Trophoblast cell (in vitro differentiated cells and primary cell): ENCODE results near the gene KCNK5.

Experiments used
- DNase-seq, 2 donors: peaks; one replicate each; pipeline ENCODE4 v3.0.0-alpha.2; 2016
- H2AFZ ChIP-seq: 2 replicates; pipeline ENCODE4 v1.6.1; 2013; ENCODE audit warnings: low read length, moderate library complexity, mild to moderate bottlenecking; ENCODE audit not compliant: insufficient read depth, poor library complexity
- H2AK5ac ChIP-seq: 2 replicates; pipeline ENCODE4 v1.6.1; 2013; ENCODE audit warnings: mild to moderate bottlenecking, low read length
- H2BK120ac ChIP-seq: 2 replicates; pipeline ENCODE4 v1.6.1; 2013; ENCODE audit warnings: low read length, mild to moderate bottlenecking, moderate library complexity; ENCODE audit not compliant: insufficient read depth, poor library complexity
- H2BK12ac ChIP-seq: 2 replicates; pipeline ENCODE4 v1.6.1; 2013; ENCODE audit warnings: mild to moderate bottlenecking, low read length, moderate library complexity
- H2BK5ac ChIP-seq: 2 replicates; pipeline ENCODE4 v1.6.1; 2013; ENCODE audit warnings: low read length, low read depth, moderate library complexity, mild to moderate bottlenecking; ENCODE audit not compliant: poor library complexity
- H3K14ac ChIP-seq: 2 replicates; pipeline ENCODE4 v1.6.1; 2013; ENCODE audit warnings: mild to moderate bottlenecking, low read length
- H3K18ac ChIP-seq: 2 replicates; pipeline ENCODE4 v1.6.1; 2013; ENCODE audit warnings: mild to moderate bottlenecking, low read length
- H3K23ac ChIP-seq: 2 replicates; pipeline ENCODE4 v1.6.1; 2013; ENCODE audit warnings: low read length
- H3K27ac ChIP-seq: 2 replicates; pipeline ENCODE4 v1.5.1; 2013; ENCODE audit warnings: low read depth, mild to moderate bottlenecking, inconsistent platforms, low read length, moderate library complexity
- H3K27me3 ChIP-seq: 2 replicates; pipeline ENCODE4 v1.6.1; 2013; ENCODE audit warnings: inconsistent platforms, mild to moderate bottlenecking, low read length, moderate library complexity; ENCODE audit not compliant: insufficient read depth
- H3K36me3 ChIP-seq, 2 experiments: 1 replicate in 1 of 2; 2 replicates in 1 of 2; pipeline ENCODE4 v1.6.1; 2013; ENCODE audit warnings: low read length in 2 of 2, mild to moderate bottlenecking in 2 of 2, moderate library complexity in 1 of 2; ENCODE audit not compliant: insufficient read depth in 2 of 2, control insufficient read depth in 1 of 2
- H3K4ac ChIP-seq: 2 replicates; pipeline ENCODE4 v1.6.1; 2013; ENCODE audit warnings: low read depth, mild to moderate bottlenecking, low read length, moderate library complexity
- H3K4me1 ChIP-seq, 2 experiments: 1 replicate in 1 of 2; 2 replicates in 1 of 2; pipeline ENCODE4 v1.6.1; 2013; ENCODE audit warnings: low read length in 2 of 2, mild to moderate bottlenecking in 2 of 2, moderate library complexity in 1 of 2; ENCODE audit not compliant: insufficient read depth in 2 of 2, control insufficient read depth in 1 of 2
- H3K4me2 ChIP-seq: 2 replicates; pipeline ENCODE4 v1.6.1; 2013; ENCODE audit warnings: inconsistent platforms, mild to moderate bottlenecking, low read length, moderate library complexity
- H3K4me3 ChIP-seq: 2 replicates; pipeline ENCODE4 v1.5.1; 2013; ENCODE audit warnings: mild to moderate bottlenecking, low read depth, low read length, inconsistent platforms
- H3K79me1 ChIP-seq: one replicate; pipeline ENCODE4 v1.6.1; 2013; ENCODE audit warnings: low read length
- H3K79me2 ChIP-seq: 2 replicates; pipeline ENCODE4 v1.6.1; 2013; ENCODE audit warnings: low read length, mild to moderate bottlenecking; ENCODE audit not compliant: control insufficient read depth, insufficient read depth, poor library complexity
- H3K9ac ChIP-seq: 2 replicates; pipeline ENCODE4 v1.6.1; 2013; ENCODE audit warnings: mild to moderate bottlenecking, low read length
- H3K9me3 ChIP-seq: 2 replicates; pipeline ENCODE4 v1.6.1; 2013; ENCODE audit warnings: low read depth, mild to moderate bottlenecking, control low read depth, inconsistent platforms, low read length; ENCODE audit not compliant: insufficient read depth
- H4K12ac ChIP-seq: 2 replicates; pipeline ENCODE4 v1.6.1; 2013; ENCODE audit warnings: low read depth, mild to moderate bottlenecking, low read length, moderate library complexity
- H4K8ac ChIP-seq: 2 replicates; pipeline ENCODE4 v1.6.1; 2013; ENCODE audit warnings: low read depth, mild to moderate bottlenecking, low read length, moderate library complexity
- H4K91ac ChIP-seq: one replicate; pipeline ENCODE4 v1.6.1; 2013; ENCODE audit warnings: low read depth, mild to moderate bottlenecking, low read length, moderate library complexity
- WGBS: extraction: QIAGEN DNeasy Blood & Tissue Kit; methylation state at CpG from one replicate; pipeline ENCODE4 v1.1.7; 2013; ENCODE audit warnings: missing lambda C conversion rate; ENCODE audit not compliant: insufficient read length, insufficient coverage; ENCODE audit errors: extremely low coverage; 5-methylcytosine and 5-hydroxymethylcytosine counted together

Gene KCNK5

DNA sequence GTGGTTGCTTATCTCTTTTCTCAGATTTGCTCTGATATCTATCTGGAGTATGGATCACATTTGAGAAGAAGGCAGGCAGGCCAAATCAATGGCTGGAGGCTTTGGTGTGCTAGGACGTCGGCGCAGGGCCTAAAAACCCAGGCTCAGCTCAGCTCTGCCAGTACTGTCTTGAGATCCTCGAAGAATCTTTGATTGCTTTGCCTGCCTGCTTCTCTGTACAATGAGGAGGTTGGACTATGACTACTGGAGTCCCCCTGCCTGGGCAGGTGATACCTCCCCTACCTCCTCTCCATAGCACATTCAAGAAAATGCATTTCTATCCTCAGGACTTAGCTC, 25.1 kb downstream of the KCNK5 start:
- no peak overlapping the region for H2AK5ac ChIP-seq
- DNase-seq, result no peak
- H3K4me3 ChIP-seq, result no peak overlapping the region
- no peaks in the 10 kb centered on the region for H3K79me2 ChIP-seq
- H3K18ac ChIP-seq, result no peak overlapping the region
- H4K12ac ChIP-seq, result no peak overlapping the region
- H2BK120ac ChIP-seq, result no peak overlapping the region
- H2AFZ ChIP-seq, result no peak overlapping the region
- no peak overlapping the region for H2BK12ac ChIP-seq
- H3K4me1 ChIP-seq, result peaks cover 40 to 51% of the 10 kb centered on the region in 2 experiments
- H3K79me1 ChIP-seq, result peaks cover 5% of the 10 kb centered on the region
- H3K4me2 ChIP-seq, result no peak overlapping the region
- H3K9ac ChIP-seq, result no peak overlapping the region
- H3K4ac ChIP-seq, result no peak overlapping the region
- WGBS, result no CpG with 5 or more reads among the region's 4 CpGs
- no peak overlapping the region for H4K91ac ChIP-seq
- no peaks in the 10 kb centered on the region for H3K36me3 ChIP-seq
- no peak overlapping the region for H3K27ac ChIP-seq
- H3K14ac ChIP-seq, result no peak overlapping the region
- no peak overlapping the region for H2BK5ac ChIP-seq
- H3K23ac ChIP-seq, result no peak overlapping the region
- H3K27me3 ChIP-seq, result no peaks in the 10 kb centered on the region
- H3K9me3 ChIP-seq, result no peaks in the 10 kb centered on the region
- H4K8ac ChIP-seq, result no peak overlapping the region

DNA sequence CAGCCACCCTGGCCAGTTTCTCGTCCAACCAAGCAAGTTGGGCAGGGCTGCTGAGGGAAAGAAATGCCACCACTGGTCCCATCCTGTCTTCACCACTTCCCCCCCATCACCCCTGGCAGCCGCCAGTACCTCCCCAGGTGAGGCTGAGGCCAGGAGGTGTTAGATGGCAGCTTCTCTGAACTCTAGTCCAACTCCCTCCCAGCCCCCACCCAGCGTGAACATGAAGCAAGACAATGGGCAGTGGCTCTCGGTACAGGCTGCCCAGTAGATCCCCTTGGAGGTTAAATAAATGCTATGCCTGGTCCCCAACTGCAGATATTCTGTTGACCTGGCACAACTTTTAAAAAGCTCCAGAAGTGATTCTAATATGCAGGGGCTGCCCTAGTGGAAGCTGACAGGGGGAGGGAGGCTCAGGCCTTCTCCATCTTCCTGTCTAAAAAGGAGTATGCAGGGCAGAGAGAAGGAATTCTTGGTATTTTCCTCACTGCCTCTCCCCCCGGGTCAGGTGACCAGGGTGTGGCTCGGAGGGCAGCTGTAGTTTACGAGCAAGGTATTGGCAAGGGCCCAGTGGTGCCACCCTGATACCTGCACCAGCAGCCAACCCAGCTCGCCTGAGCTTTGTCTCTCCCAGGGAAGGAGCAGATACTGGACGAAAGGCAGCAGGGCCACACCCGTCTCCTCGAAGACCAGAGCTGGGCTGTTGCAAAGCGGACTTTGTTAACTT, 25.7 kb downstream of the KCNK5 start:
- no CpG with 5 or more reads among the region's 12 CpGs for WGBS
- no peaks in the 10 kb centered on the region for H3K79me2 ChIP-seq

DNA sequence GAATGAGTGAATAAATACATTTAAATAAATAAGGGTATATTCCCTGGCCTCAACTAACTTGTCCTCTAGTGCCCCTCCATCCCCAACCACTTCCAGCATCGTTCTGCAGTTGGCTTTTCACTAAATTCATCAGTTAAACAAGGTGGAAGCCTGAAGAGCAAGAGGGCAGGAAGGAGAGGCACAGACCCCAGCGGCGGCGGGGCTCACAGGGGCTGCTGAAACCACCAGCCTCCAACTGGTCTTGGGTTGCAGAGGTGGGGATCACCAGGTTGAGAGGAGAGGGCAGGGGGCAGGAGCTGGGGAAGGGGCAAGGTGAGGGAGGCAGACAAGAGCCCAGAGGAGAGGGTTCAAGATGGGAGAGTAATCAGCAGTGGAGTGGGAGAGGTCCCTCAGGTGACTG, 27.1 kb downstream of the KCNK5 start:
- H3K79me1 ChIP-seq, result peaks cover 5% of the 10 kb centered on the region
- no peak overlapping the region for H3K9ac ChIP-seq
- H3K9me3 ChIP-seq, result no peaks in the 10 kb centered on the region
- no peak overlapping the region for H3K27ac ChIP-seq
- DNase-seq, result no peak
- no peaks in the 10 kb centered on the region for H3K79me2 ChIP-seq
- no peak overlapping the region for H3K4ac ChIP-seq
- H3K23ac ChIP-seq, result no peak overlapping the region
- H3K4me3 ChIP-seq, result no peak overlapping the region
- H2BK5ac ChIP-seq, result no peak overlapping the region
- H2BK12ac ChIP-seq, result no peak overlapping the region
- H3K18ac ChIP-seq, result no peak overlapping the region
- no peaks in the 10 kb centered on the region for H3K36me3 ChIP-seq
- no peak overlapping the region for H4K12ac ChIP-seq
- H3K4me2 ChIP-seq, result no peak overlapping the region
- no peaks in the 10 kb centered on the region for H3K27me3 ChIP-seq
- peaks cover 50 to 58% of the 10 kb centered on the region in 2 experiments for H3K4me1 ChIP-seq
- H4K91ac ChIP-seq, result no peak overlapping the region
- no peak overlapping the region for H2AFZ ChIP-seq
- no peak overlapping the region for H4K8ac ChIP-seq
- no peak overlapping the region for H2AK5ac ChIP-seq
- H2BK120ac ChIP-seq, result no peak overlapping the region
- WGBS, result no CpG with 5 or more reads among the region's 4 CpGs
- H3K14ac ChIP-seq, result no peak overlapping the region

More for the DNA sequence above, 25.7 kb downstream of the KCNK5 start:
- peak overlapping the region; percentile 51 for H3K14ac ChIP-seq
- no peak overlapping the region for H3K4me2 ChIP-seq
- no peaks in the 10 kb centered on the region for H3K9me3 ChIP-seq
- H3K4me3 ChIP-seq, result no peak overlapping the region
- H3K9ac ChIP-seq, result no peak overlapping the region
- H2BK120ac ChIP-seq, result no peak overlapping the region
- peak overlapping the region; percentile 19 for H4K91ac ChIP-seq
- peak in 1 of 2 donors; percentile 25 for DNase-seq
- H4K8ac ChIP-seq, result no peak overlapping the region
- H3K36me3 ChIP-seq, result no peaks in the 10 kb centered on the region
- H3K27me3 ChIP-seq, result no peaks in the 10 kb centered on the region
- peaks cover 5% of the 10 kb centered on the region for H3K79me1 ChIP-seq
- H4K12ac ChIP-seq, result no peak overlapping the region
- H3K4me1 ChIP-seq, result peaks cover 44 to 54% of the 10 kb centered on the region in 2 experiments
- H2BK5ac ChIP-seq, result no peak overlapping the region
- H3K23ac ChIP-seq, result no peak overlapping the region
- peak overlapping the region; percentile 42 for H3K18ac ChIP-seq
- no peak overlapping the region for H2AFZ ChIP-seq
- peak overlapping the region; percentile 37 for H2BK12ac ChIP-seq
- peak overlapping the region; percentile 13 for H3K4ac ChIP-seq
- no peak overlapping the region for H3K27ac ChIP-seq
- H2AK5ac ChIP-seq, result peak overlapping the region; percentile 73

DNA sequence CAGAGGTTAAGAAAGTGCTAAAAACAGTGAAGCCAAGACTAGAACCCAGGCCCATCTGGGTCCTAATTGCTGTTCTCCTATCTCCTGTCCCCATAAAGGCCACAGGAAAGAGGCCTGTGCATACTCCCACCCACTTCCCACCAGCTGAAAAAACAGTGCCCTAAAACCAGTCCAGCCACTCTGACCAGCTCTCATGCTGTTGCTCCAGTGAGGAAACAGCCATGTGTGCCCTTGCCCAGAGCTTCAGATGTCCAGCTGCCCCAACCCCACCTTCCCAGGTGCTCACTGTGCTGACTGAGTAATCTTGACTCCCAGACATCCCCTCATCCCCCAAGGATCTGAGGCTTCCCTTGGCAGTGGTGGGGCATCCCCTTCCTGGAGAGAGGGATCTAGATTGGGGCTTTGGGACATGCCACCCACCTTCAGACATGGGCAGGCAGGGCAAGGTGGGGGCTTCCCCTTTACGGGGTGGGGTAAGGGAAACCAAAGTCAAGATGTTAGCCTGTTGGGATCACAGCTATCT, 28.7 kb downstream of the KCNK5 start:
- Histone ChIP-seq H3K79me2 (no peaks in the 10 kb centered on the region), H2BK120ac (no peak overlapping the region), H3K18ac (no peak overlapping the region), H3K36me3 (no peaks in the 10 kb centered on the region), H3K4me1 (peaks cover 50 to 53% of the 10 kb centered on the region in 2 experiments), H3K4me2 (no peak overlapping the region), H3K14ac (no peak overlapping the region), H3K4ac (no peak overlapping the region), H2AK5ac (peak overlapping the region; percentile 30), H4K91ac (peak overlapping the region; percentile 2), H3K27me3 (no peaks in the 10 kb centered on the region), H3K23ac (no peak overlapping the region), H3K27ac (no peak overlapping the region), H3K79me1 (peaks cover 5% of the 10 kb centered on the region), H2BK5ac (no peak overlapping the region), H2BK12ac (no peak overlapping the region), H3K4me3 (no peak overlapping the region), H3K9ac (no peak overlapping the region), H4K12ac (no peak overlapping the region), H2AFZ (no peak overlapping the region), H4K8ac (no peak overlapping the region), H3K9me3 (no peaks in the 10 kb centered on the region)
- DNase-seq, result peak in 1 of 2 donors; percentile 17
- WGBS, result no CpG with 5 or more reads among the region's 1 CpG
